HCT116 (cell line): ENCODE data around the gene HESX1.

ENCODE experiments used
- CEBPB ChIP-seq: IDR thresholded peaks from 2 replicates; pipeline ENCODE4 v1.6.1; 2012; ENCODE audit warnings: low read depth
- EZH2 ChIP-seq: fragments of 200-600 bp; sonication (generic); IDR thresholded peaks from 2 replicates; pipeline ENCODE4 v1.6.1; 2017; ENCODE audit warnings: antibody characterized with exemption, mixed run types
- EZH2phosphoT487 ChIP-seq: fragments of 200-600 bp; IDR thresholded peaks from 2 replicates; pipeline ENCODE4 v1.6.1; 2018; ENCODE audit warnings: antibody characterized with exemption, borderline replicate concordance
- POLR2A ChIP-seq: IDR thresholded peaks from 2 replicates; pipeline ENCODE4 v1.7.0; 2011; ENCODE audit warnings: borderline replicate concordance; ENCODE audit not compliant: insufficient read depth, insufficient read length; ENCODE audit errors: extremely low read depth
- POLR2AphosphoS5 ChIP-seq: IDR thresholded peaks from 2 replicates; pipeline ENCODE4 v1.6.1; 2011; ENCODE audit warnings: mild to moderate bottlenecking, low read depth, low read length, moderate library complexity
- YY1 ChIP-seq: IDR thresholded peaks from 2 replicates; pipeline ENCODE4 v1.6.1; 2011; ENCODE audit warnings: low read length, low read depth, moderate library complexity, mild to moderate bottlenecking; ENCODE audit not compliant: insufficient replicate concordance; ENCODE audit errors: extremely low read depth
- ZFX ChIP-seq: fragments of 450-650 bp; IDR thresholded peaks from 2 replicates; pipeline ENCODE4 v1.6.1; 2017
- ZNF274 ChIP-seq: fragments of 200-500 bp; sonication (Bioruptor generic); IDR thresholded peaks from 2 replicates; pipeline ENCODE4 v1.6.1; 2014; ENCODE audit warnings: mild to moderate bottlenecking, low read depth, low read length, inconsistent platforms
- TF ChIP-seq, protein P1 (sequence below), 3 experiments: fragments of 200-600 bp in 1 of 3; sonication (generic) in 1 of 3; IDR thresholded peaks in 2 of 3; conservative IDR thresholded peaks in 1 of 3; 2 replicates each; pipeline ENCODE4 v1.5.1; 2012 to 2017; ENCODE audit warnings: low read depth in 2 of 3, low read length in 2 of 3, antibody characterized with exemption in 1 of 3, borderline replicate concordance in 1 of 3, control low read depth in 1 of 3, mild to moderate bottlenecking in 1 of 3, mixed read lengths in 1 of 3, mixed run types in 1 of 3, moderate library complexity in 1 of 3; ENCODE audit not compliant: insufficient read depth in 1 of 3
- TF ChIP-seq, protein P2 (sequence below): IDR thresholded peaks from 2 replicates; pipeline ENCODE4 v1.6.1; 2012; ENCODE audit warnings: low read depth

DNA sequence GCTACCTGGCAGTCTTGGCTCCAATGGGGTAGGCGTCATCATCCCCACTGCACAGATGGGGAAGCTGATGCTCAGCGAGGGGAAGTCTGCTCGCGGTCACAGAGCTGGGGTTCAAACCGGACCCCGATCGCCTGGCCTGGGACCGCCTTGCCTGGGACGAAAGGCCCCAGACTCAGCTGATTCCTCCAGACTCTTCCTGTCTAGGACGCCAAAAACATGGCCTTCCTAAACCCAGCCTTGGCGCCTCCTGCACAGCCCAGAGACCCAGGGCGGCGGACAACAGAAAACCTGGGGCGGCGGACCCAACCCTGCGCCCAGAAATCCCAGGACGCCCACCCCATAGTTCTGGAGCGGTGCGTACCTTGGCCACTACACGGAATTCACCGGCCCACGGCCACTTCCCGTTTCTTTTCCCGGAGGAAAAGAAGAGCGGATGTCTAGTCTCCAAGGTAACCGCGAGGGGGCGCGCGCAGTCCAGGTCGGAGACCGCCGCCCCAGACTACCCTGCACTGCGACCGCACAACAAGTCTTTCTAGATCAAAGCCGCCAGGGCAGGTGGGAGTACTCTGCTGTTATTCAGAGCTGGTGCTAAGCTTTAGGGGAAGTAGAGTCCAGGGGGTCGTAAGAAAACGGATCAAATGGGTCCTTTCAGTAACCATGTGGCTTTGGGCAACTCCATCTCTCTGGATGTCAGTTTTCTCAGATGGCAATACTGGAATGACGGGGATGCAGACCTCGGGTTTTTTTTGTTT lies 29.7 kb downstream of the HESX1 start:
- TF ChIP-seq POLR2AphosphoS5 (peak; percentile 44; the same call in 1 of the 2 replicates), POLR2A (no peak), CEBPB (no peak), EZH2 (no peak), ZFX (no peak), EZH2phosphoT487 (no peak), ZNF274 (no peak), YY1 (no peak)
- TF ChIP-seq, protein P1, sequence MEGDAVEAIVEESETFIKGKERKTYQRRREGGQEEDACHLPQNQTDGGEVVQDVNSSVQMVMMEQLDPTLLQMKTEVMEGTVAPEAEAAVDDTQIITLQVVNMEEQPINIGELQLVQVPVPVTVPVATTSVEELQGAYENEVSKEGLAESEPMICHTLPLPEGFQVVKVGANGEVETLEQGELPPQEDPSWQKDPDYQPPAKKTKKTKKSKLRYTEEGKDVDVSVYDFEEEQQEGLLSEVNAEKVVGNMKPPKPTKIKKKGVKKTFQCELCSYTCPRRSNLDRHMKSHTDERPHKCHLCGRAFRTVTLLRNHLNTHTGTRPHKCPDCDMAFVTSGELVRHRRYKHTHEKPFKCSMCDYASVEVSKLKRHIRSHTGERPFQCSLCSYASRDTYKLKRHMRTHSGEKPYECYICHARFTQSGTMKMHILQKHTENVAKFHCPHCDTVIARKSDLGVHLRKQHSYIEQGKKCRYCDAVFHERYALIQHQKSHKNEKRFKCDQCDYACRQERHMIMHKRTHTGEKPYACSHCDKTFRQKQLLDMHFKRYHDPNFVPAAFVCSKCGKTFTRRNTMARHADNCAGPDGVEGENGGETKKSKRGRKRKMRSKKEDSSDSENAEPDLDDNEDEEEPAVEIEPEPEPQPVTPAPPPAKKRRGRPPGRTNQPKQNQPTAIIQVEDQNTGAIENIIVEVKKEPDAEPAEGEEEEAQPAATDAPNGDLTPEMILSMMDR (IDR thresholded peaks at IDR 0.05 in 2 of 3, conservative IDR thresholded peaks at IDR 0.05 in 1 of 3; ENCODE audit: borderline replicate concordance in 1 of 3, insufficient read depth in 1 of 3, low read depth in 2 of 3, low read length in 2 of 3) = peak; percentile 78 to 85 (median 78)
- TF ChIP-seq, protein P2, sequence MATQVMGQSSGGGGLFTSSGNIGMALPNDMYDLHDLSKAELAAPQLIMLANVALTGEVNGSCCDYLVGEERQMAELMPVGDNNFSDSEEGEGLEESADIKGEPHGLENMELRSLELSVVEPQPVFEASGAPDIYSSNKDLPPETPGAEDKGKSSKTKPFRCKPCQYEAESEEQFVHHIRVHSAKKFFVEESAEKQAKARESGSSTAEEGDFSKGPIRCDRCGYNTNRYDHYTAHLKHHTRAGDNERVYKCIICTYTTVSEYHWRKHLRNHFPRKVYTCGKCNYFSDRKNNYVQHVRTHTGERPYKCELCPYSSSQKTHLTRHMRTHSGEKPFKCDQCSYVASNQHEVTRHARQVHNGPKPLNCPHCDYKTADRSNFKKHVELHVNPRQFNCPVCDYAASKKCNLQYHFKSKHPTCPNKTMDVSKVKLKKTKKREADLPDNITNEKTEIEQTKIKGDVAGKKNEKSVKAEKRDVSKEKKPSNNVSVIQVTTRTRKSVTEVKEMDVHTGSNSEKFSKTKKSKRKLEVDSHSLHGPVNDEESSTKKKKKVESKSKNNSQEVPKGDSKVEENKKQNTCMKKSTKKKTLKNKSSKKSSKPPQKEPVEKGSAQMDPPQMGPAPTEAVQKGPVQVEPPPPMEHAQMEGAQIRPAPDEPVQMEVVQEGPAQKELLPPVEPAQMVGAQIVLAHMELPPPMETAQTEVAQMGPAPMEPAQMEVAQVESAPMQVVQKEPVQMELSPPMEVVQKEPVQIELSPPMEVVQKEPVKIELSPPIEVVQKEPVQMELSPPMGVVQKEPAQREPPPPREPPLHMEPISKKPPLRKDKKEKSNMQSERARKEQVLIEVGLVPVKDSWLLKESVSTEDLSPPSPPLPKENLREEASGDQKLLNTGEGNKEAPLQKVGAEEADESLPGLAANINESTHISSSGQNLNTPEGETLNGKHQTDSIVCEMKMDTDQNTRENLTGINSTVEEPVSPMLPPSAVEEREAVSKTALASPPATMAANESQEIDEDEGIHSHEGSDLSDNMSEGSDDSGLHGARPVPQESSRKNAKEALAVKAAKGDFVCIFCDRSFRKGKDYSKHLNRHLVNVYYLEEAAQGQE = no peak
